NB4 (cell line): Measurements from ENCODE around the gene ANGPTL8.

Source experiments
- DNase-seq: peaks from one replicate; pipeline ENCODE4 v3.0.0; 2010; ENCODE audit warnings: low read depth
- H3K4me3 ChIP-seq: one replicate; pipeline ENCODE4 v1.5.1; 2011; ENCODE audit warnings: mild to moderate bottlenecking, low read depth, low read length, moderate library complexity
- CTCF ChIP-seq: IDR thresholded peaks from one replicate; pipeline ENCODE4 v1.5.1; 2012; ENCODE audit warnings: low read depth, low read length
- MAX ChIP-seq: IDR thresholded peaks from 2 replicates; pipeline ENCODE4 v1.6.1; 2011; ENCODE audit warnings: low read depth, low read length
- MYC ChIP-seq: IDR thresholded peaks from 2 replicates; pipeline ENCODE4 v1.6.1; 2011; ENCODE audit warnings: low read depth, low read length
- POLR2A ChIP-seq: IDR thresholded peaks from 2 replicates; pipeline ENCODE4 v1.6.1; 2011; ENCODE audit warnings: mild to moderate bottlenecking; ENCODE audit not compliant: insufficient read length; ENCODE audit errors: extremely low read depth

The ANGPTL8 gene

GRCh38 chr19:11198175-11198534 lies 41.3 kb upstream of the ANGPTL8 start:
- TF ChIP-seq CTCF (no peak), POLR2A (no peak), MYC (no peak), MAX (no peak)
- no peak overlapping the region for H3K4me3 ChIP-seq

GRCh38 chr19:11198769-11199424 lies 40.5 kb upstream of the ANGPTL8 start:
- H3K4me3 ChIP-seq: no peak overlapping the region
- no peak for TF ChIP-seq MAX
- DNase-seq: no peak

More at GRCh38 chr19:11198175-11198534, 41.3 kb upstream of the ANGPTL8 start:
- no peak for DNase-seq

- H3K4me3 ChIP-seq: no peak overlapping the region
- DNase-seq: no peak
- TF ChIP-seq POLR2A: no peak
- no peak for TF ChIP-seq CTCF
- no peak for TF ChIP-seq MAX
- no peak for TF ChIP-seq MYC
Observed at GRCh38 chr19:11199517-11199916, 39.9 kb upstream of the ANGPTL8 start.

GRCh38 chr19:11200015-11200574 lies 39.3 kb upstream of the ANGPTL8 start:
- TF ChIP-seq CTCF (no peak), MAX (no peak), POLR2A (no peak)
- no peak overlapping the region for H3K4me3 ChIP-seq
- no peak for DNase-seq

GRCh38 chr19:11200931-11201330 lies 38.5 kb upstream of the ANGPTL8 start:
- DNase-seq: no peak
- no peak for TF ChIP-seq CTCF
- no peak overlapping the region for H3K4me3 ChIP-seq

- no peak for DNase-seq
- TF ChIP-seq POLR2A: no peak
- no peak for TF ChIP-seq MAX
- no peak for TF ChIP-seq MYC
- TF ChIP-seq CTCF: no peak
- H3K4me3 ChIP-seq: no peak overlapping the region
Observed at GRCh38 chr19:11201791-11202190, 37.6 kb upstream of the ANGPTL8 start.
